HEK293 (cell line): ENCODE measurements around the gene ASB5.

ENCODE experiments used
- CTCF ChIA-PET: fragments of 350-600 bp; formaldehyde crosslinking; extraction: SDS; loops from one replicate; lab custom pipeline; 2021; ENCODE audit warnings: antibody characterized with exemption; lab: Yijun Ruan, JAX
- POLR2A ChIA-PET: fragments of 300-600 bp; formaldehyde crosslinking; extraction: SDS; loops from one replicate; lab custom pipeline; 2020; ENCODE audit warnings: antibody characterized with exemption, inconsistent platforms; lab: Yijun Ruan, JAX
- H3K27ac ChIP-seq: fragments of 200-500 bp; sonication (Bioruptor generic); 2 replicates; pipeline ENCODE4 v1.5.1; 2014; ENCODE audit warnings: low read depth, low read length, control low read depth, inconsistent platforms; ENCODE audit errors: extremely low read depth
- H3K36me3 ChIP-seq, 2 experiments: fragments of 200-500 bp in 1 of 2; sonication (Bioruptor generic) in 1 of 2; 1 replicate in 1 of 2; 2 replicates in 1 of 2; pipeline ENCODE4 v1.5.1; 2014 to 2017; ENCODE audit warnings: inconsistent platforms in 2 of 2, low read length in 2 of 2; ENCODE audit not compliant: control insufficient read depth in 2 of 2, insufficient read depth in 1 of 2
- H3K4me1 ChIP-seq: fragments of 200-500 bp; sonication (Bioruptor generic); 2 replicates; pipeline ENCODE4 v1.5.1; 2014; ENCODE audit warnings: mild to moderate bottlenecking, low read length, inconsistent platforms; ENCODE audit not compliant: control insufficient read depth, insufficient read depth
- H3K4me3 ChIP-seq: 2 replicates; pipeline ENCODE4 v1.5.1; 2011; ENCODE audit warnings: low read depth, mild to moderate bottlenecking, control low read depth, low read length, moderate library complexity
- H3K9me3 ChIP-seq: fragments of 200-500 bp; sonication (Bioruptor generic); 2 replicates; pipeline ENCODE4 v1.5.1; 2014; ENCODE audit warnings: low read depth, low read length, inconsistent platforms; ENCODE audit not compliant: control insufficient read depth, insufficient read depth
- INSM2 ChIP-seq: fragments of 450-650 bp; formaldehyde crosslinking; IDR thresholded peaks from 2 replicates; pipeline ENCODE4 v1.5.1; 2016; ENCODE audit warnings: missing biosample characterization, missing genetic modification characterization
- KLF7 ChIP-seq: fragments of 450-650 bp; formaldehyde crosslinking; IDR thresholded peaks from 2 replicates; pipeline ENCODE4 v1.5.1; 2016; ENCODE audit warnings: missing biosample characterization, missing genetic modification characterization, borderline replicate concordance
- OSR2 ChIP-seq: fragments of 450-650 bp; formaldehyde crosslinking; IDR thresholded peaks from 2 replicates; pipeline ENCODE4 v1.5.1; 2016; ENCODE audit warnings: missing biosample characterization, missing genetic modification characterization
- PRDM1 ChIP-seq: fragments of 450-650 bp; formaldehyde crosslinking; IDR thresholded peaks from 2 replicates; pipeline ENCODE4; 2016; ENCODE audit warnings: missing biosample characterization, missing genetic modification characterization
- PRDM2 ChIP-seq: fragments of 450-650 bp; formaldehyde crosslinking; IDR thresholded peaks from 2 replicates; pipeline ENCODE4 v1.5.1; 2016; ENCODE audit warnings: missing biosample characterization, missing genetic modification characterization, borderline replicate concordance
- SALL2 ChIP-seq: fragments of 450-650 bp; formaldehyde crosslinking; IDR thresholded peaks from 2 replicates; pipeline ENCODE4 v1.5.0; 2017; ENCODE audit warnings: missing biosample characterization, mild to moderate bottlenecking, missing genetic modification characterization, borderline replicate concordance
- SCRT2 ChIP-seq: fragments of 450-650 bp; formaldehyde crosslinking; IDR thresholded peaks from 2 replicates; pipeline ENCODE4 v1.5.1; 2016; ENCODE audit warnings: missing biosample characterization, missing genetic modification characterization
- WT1 ChIP-seq: fragments of 450-650 bp; formaldehyde crosslinking; IDR thresholded peaks from 2 replicates; pipeline ENCODE4 v1.5.1; 2016; ENCODE audit warnings: missing biosample characterization, missing genetic modification characterization
- ZNF214 ChIP-seq: fragments of 450-650 bp; formaldehyde crosslinking; IDR thresholded peaks from 2 replicates; pipeline ENCODE4 v1.5.1; 2017; ENCODE audit warnings: missing biosample characterization, mild to moderate bottlenecking, missing genetic modification characterization, borderline replicate concordance
- ZNF416 ChIP-seq: fragments of 450-650 bp; formaldehyde crosslinking; IDR thresholded peaks from 2 replicates; pipeline ENCODE4 v1.5.1; 2016; ENCODE audit warnings: missing biosample characterization, missing genetic modification characterization
- ZNF423 ChIP-seq: fragments of 450-650 bp; formaldehyde crosslinking; IDR thresholded peaks from 2 replicates; pipeline ENCODE4 v1.5.1; 2016; ENCODE audit warnings: missing biosample characterization, missing genetic modification characterization
- ZNF433 ChIP-seq: fragments of 450-650 bp; formaldehyde crosslinking; IDR thresholded peaks from 2 replicates; pipeline ENCODE4 v1.5.1; 2016; ENCODE audit warnings: missing biosample characterization, missing genetic modification characterization, low read depth
- ZNF473 ChIP-seq: fragments of 450-650 bp; formaldehyde crosslinking; IDR thresholded peaks from 2 replicates; pipeline ENCODE4 v1.5.1; 2017; ENCODE audit warnings: missing biosample characterization, missing genetic modification characterization
- ZNF48 ChIP-seq: fragments of 450-650 bp; formaldehyde crosslinking; IDR thresholded peaks from 2 replicates; pipeline ENCODE4 v1.5.1; 2016; ENCODE audit warnings: missing biosample characterization, missing genetic modification characterization
- ZNF530 ChIP-seq: fragments of 450-650 bp; formaldehyde crosslinking; IDR thresholded peaks from 2 replicates; pipeline ENCODE4 v1.5.1; 2016; ENCODE audit warnings: low read depth, missing biosample characterization, missing genetic modification characterization
- ZNF639 ChIP-seq: fragments of 450-650 bp; formaldehyde crosslinking; IDR thresholded peaks from 2 replicates; pipeline ENCODE4 v1.5.1; 2016; ENCODE audit warnings: missing biosample characterization, missing genetic modification characterization
- ZNF664 ChIP-seq: fragments of 450-650 bp; formaldehyde crosslinking; IDR thresholded peaks from 2 replicates; pipeline ENCODE4 v1.5.1; 2016; ENCODE audit warnings: missing biosample characterization, missing genetic modification characterization
- ZNF670 ChIP-seq: fragments of 450-650 bp; formaldehyde crosslinking; IDR thresholded peaks from 2 replicates; pipeline ENCODE4 v1.5.1; 2016; ENCODE audit warnings: missing biosample characterization, missing genetic modification characterization, low read depth
- ZNF830 ChIP-seq: fragments of 450-650 bp; IDR thresholded peaks from 2 replicates; pipeline ENCODE4 v1.5.0; 2018; ENCODE audit warnings: missing biosample characterization, missing genetic modification characterization, low read depth, mild to moderate bottlenecking, moderate library complexity
- TF ChIP-seq, protein P1 (sequence below): fragments of 450-650 bp; formaldehyde crosslinking; IDR thresholded peaks from 2 replicates; pipeline ENCODE4 v1.5.1; 2016; ENCODE audit warnings: missing biosample characterization, missing genetic modification characterization

The ASB5 gene

GRCh38 chr4:176189891-176190795 is 78.9 kb downstream of the ASB5 start (continued):
- TF ChIP-seq ZNF214 (tag by site-specific recombination) (no peak), SCRT2 (tag by site-specific recombination) (no peak), ZNF423 (tag by site-specific recombination) (no peak), ZNF48 (tag by site-specific recombination) (no peak)
- TF ChIP-seq, protein P1, sequence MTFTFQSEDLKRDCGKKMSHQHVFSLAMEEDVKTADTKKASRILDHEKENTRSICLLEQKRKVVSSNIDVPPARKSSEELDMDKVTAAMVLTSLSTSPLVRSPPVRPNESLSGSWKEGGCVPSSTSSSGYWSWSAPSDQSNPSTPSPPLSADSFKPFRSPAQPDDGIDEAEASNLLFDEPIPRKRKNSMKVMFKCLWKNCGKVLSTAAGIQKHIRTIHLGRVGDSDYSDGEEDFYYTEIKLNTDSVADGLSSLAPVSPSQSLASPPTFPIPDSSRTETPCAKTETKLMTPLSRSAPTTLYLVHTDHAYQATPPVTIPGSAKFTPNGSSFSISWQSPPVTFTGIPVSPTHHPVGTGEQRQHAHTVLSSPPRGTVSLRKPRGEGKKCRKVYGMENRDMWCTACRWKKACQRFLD (tag by site-specific recombination): no peak

DNA sequence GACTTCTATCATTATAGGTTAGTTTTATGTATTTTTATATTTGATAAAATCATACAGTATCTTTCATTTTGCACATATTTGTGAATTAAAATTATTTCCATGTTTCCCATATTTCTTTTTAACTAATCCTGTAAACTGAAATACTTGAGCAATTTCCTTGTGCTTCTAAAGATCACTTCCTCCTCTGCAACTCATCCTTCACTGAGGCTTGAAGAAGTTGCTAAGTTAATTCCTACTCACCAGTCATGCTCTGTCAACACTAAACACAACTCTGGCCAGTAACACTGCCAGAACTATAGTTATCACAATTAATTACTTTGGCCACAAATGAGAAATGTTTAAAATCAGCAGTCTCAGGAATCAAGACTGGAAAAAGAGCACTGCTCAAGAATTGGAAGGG is 80.4 kb downstream of the ASB5 start:
- no peaks in the 10 kb centered on the region for H3K36me3 ChIP-seq
- no peak for TF ChIP-seq SALL2 (tag by site-specific recombination)
- no peak for TF ChIP-seq ZNF416 (tag by site-specific recombination)
- no peak for TF ChIP-seq ZNF639 (tag by site-specific recombination)
- no peak for TF ChIP-seq PRDM1 (tag by site-specific recombination)
- TF ChIP-seq, protein P1 (tag by site-specific recombination): no peak
- TF ChIP-seq ZNF830 (tag by site-specific recombination): no peak
- no peak for TF ChIP-seq WT1 (tag by site-specific recombination)
- no peak for TF ChIP-seq ZNF433
- no peak overlapping the region for H3K27ac ChIP-seq
- no peaks in the 10 kb centered on the region for H3K9me3 ChIP-seq
- no peak overlapping the region for H3K4me3 ChIP-seq
- CTCF ChIA-PET: no interaction called here
- H3K4me1 ChIP-seq: peaks cover 12% of the 10 kb centered on the region
- POLR2A ChIA-PET: no interaction called here

DNA sequence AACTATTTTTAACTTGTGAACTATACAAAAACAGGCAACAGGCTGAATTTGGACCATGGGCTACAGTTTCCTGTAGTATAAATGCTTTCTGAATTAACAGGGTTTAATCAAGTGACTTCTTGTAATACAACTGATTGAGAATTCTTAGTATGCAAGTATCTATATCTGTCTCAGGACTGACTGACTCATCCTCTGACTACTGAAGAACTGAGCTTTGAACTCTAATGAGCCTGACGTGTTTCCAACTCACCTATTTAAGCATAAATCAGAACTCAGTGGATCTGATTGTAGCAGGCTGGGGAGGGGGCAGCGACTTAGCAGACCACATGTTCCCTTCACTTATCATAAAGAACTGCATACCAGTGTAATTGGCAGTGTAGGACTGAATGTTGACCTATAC is 81.4 kb downstream of the ASB5 start:
- POLR2A ChIA-PET: no interaction called here
- Histone ChIP-seq H3K4me1 (peaks cover 12% of the 10 kb centered on the region), H3K27ac (no peak overlapping the region), H3K36me3 (no peaks in the 10 kb centered on the region)
- TF ChIP-seq ZNF670 (tag by site-specific recombination) (no peak), ZNF664 (tag by site-specific recombination) (no peak), PRDM2 (tag by site-specific recombination) (no peak), ZNF473 (no peak), KLF7 (tag by site-specific recombination) (no peak), ZNF530 (no peak), OSR2 (no peak), ZNF416 (tag by site-specific recombination) (no peak), INSM2 (tag by site-specific recombination) (no peak)
- TF ChIP-seq, all 188 proteins: peak for 0
- no peaks in the 10 kb centered on the region for H3K9me3 ChIP-seq
- no peak overlapping the region for H3K4me3 ChIP-seq
- CTCF ChIA-PET: interaction anchor here (0.7 kb wide), 1 partner anchor 10 kb away, joined by 4 read pairs; no protein-coding TSS in a partner anchor
